Neuronal stem cell (in vitro differentiated cells): ENCODE data around the gene CFAP61.

Source experiments
- DNase-seq: peaks from one replicate; pipeline ENCODE4 v3.0.0-alpha.2; 2013; ENCODE audit warnings: low spot score
- H2AFZ ChIP-seq: one replicate; pipeline ENCODE4 v1.6.1; 2013; ENCODE audit warnings: mild to moderate bottlenecking, low read length, inconsistent platforms
- H2AK5ac ChIP-seq: 2 replicates; pipeline ENCODE4 v1.6.1; 2013; ENCODE audit warnings: low read depth, mild to moderate bottlenecking, inconsistent platforms, low read length, moderate library complexity, mixed read lengths
- H2BK120ac ChIP-seq: 2 replicates; pipeline ENCODE4 v1.6.1; 2013; ENCODE audit warnings: low read depth, mild to moderate bottlenecking, inconsistent platforms, low read length, moderate library complexity, mixed read lengths
- H2BK12ac ChIP-seq: one replicate; pipeline ENCODE4 v1.6.1; 2013; ENCODE audit warnings: low read length, inconsistent platforms
- H2BK15ac ChIP-seq: 2 replicates; pipeline ENCODE4 v1.6.1; 2013; ENCODE audit warnings: mild to moderate bottlenecking, low read length, inconsistent platforms, mixed read lengths
- H2BK5ac ChIP-seq: one replicate; pipeline ENCODE4 v1.6.1; 2013; ENCODE audit warnings: inconsistent platforms, mild to moderate bottlenecking, low read length, moderate library complexity
- H3K14ac ChIP-seq: one replicate; pipeline ENCODE4 v1.6.1; 2013; ENCODE audit warnings: low read length, inconsistent platforms
- H3K18ac ChIP-seq: 2 replicates; pipeline ENCODE4 v1.6.1; 2013; ENCODE audit warnings: low read length, inconsistent platforms
- H3K23ac ChIP-seq: 2 replicates; pipeline ENCODE4 v1.6.1; 2013; ENCODE audit warnings: low read depth, mild to moderate bottlenecking, mixed read lengths, low read length, inconsistent platforms; ENCODE audit not compliant: poor library complexity
- H3K27ac ChIP-seq: replicated peaks from 3 replicates; pipeline ENCODE4 v1.5.1; 2013; ENCODE audit warnings: low read length, inconsistent platforms
- H3K27me3 ChIP-seq, 3 experiments: 2 replicates each; pipeline ENCODE4 v1.6.1; 2013; ENCODE audit warnings: low read length in 3 of 3, mild to moderate bottlenecking in 2 of 3, inconsistent platforms in 1 of 3, low read depth in 1 of 3, mixed read lengths in 1 of 3, moderate library complexity in 1 of 3; ENCODE audit not compliant: control insufficient read depth in 3 of 3, insufficient read depth in 3 of 3
- H3K36me3 ChIP-seq, 2 donors: replicated peaks in 1 of 2; 2 replicates each; pipeline ENCODE4 v1.6.1; 2013; ENCODE audit warnings: low read length in 2 of 2; ENCODE audit not compliant: control insufficient read depth in 2 of 2, insufficient read depth in 2 of 2
- H3K4ac ChIP-seq: 2 replicates; pipeline ENCODE4 v1.6.1; 2013; ENCODE audit warnings: inconsistent platforms, mild to moderate bottlenecking, low read length, moderate library complexity
- H3K4me1 ChIP-seq, 2 donors: 1 replicate in 1 of 2; 2 replicates in 1 of 2; pipeline ENCODE4 v1.6.1; 2013; ENCODE audit warnings: low read length in 2 of 2, low read depth in 1 of 2; ENCODE audit not compliant: control insufficient read depth in 2 of 2, insufficient read depth in 1 of 2
- H3K4me2 ChIP-seq: one replicate; pipeline ENCODE4 v1.6.1; 2013; ENCODE audit warnings: mild to moderate bottlenecking, low read length, inconsistent platforms; ENCODE audit not compliant: insufficient read depth, poor library complexity, severe bottlenecking
- H3K4me3 ChIP-seq, 2 donors: 2 replicates each; pipeline ENCODE4 v1.5.1; 2013; ENCODE audit warnings: low read length in 2 of 2, mild to moderate bottlenecking in 2 of 2, inconsistent platforms in 1 of 2, moderate library complexity in 1 of 2
- H3K79me1 ChIP-seq: one replicate; pipeline ENCODE4 v1.6.1; 2013; ENCODE audit warnings: low read depth, mild to moderate bottlenecking, inconsistent platforms, low read length, moderate library complexity
- H3K9ac ChIP-seq: one replicate; pipeline ENCODE4 v1.6.1; 2013; ENCODE audit warnings: mild to moderate bottlenecking, low read depth, low read length, inconsistent platforms; ENCODE audit not compliant: poor library complexity
- H3K9me3 ChIP-seq, 2 donors: replicated peaks in 1 of 2; 2 replicates each; pipeline versions ENCODE3 to v1.6.1; 2013; ENCODE audit warnings: low read length in 2 of 2, mild to moderate bottlenecking in 2 of 2, inconsistent platforms in 1 of 2, low read depth in 1 of 2, mixed read lengths in 1 of 2, moderate library complexity in 1 of 2; ENCODE audit not compliant: control insufficient read depth in 2 of 2, insufficient read depth in 1 of 2
- H4K8ac ChIP-seq: one replicate; pipeline ENCODE4 v1.6.1; 2013; ENCODE audit warnings: low read depth, mild to moderate bottlenecking, inconsistent platforms, low read length, moderate library complexity
- H4K91ac ChIP-seq: one replicate; pipeline ENCODE4 v1.6.1; 2013; ENCODE audit warnings: low read length, low read depth, mild to moderate bottlenecking, inconsistent platforms; ENCODE audit not compliant: poor library complexity
- WGBS, 2 donors: extraction: QIAGEN DNeasy Blood & Tissue Kit; methylation state at CpG; one replicate each; pipeline ENCODE4 v1.1.7; 2013; ENCODE audit warnings: missing lambda C conversion rate in 2 of 2, mixed read lengths in 1 of 2; ENCODE audit not compliant: insufficient read length in 2 of 2, insufficient replicate concordance in 1 of 2; ENCODE audit errors: extremely low coverage in 2 of 2; 5-methylcytosine and 5-hydroxymethylcytosine counted together

Gene CFAP61

DNA sequence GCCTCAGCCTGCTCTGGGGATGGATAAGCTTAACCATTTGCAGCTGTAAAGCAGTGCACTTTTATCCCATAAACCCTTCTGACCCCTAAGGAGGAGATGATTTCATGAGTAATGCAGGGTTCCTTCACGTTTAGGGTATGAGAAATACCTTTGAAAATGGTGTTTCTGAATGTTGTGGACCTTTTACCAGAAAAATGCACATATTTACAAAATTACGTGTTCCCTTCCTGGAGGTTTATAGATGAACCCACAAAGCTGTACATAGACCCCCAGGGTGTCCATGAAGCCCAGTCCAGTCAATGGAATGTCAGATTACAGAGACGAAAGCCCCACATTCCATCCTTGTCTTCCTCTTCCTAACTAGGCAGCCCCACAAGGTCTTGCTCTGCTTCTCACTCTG lies 237.0 kb downstream of the CFAP61 start:
- no peak overlapping the region for H4K91ac ChIP-seq
- no peak overlapping the region for H4K8ac ChIP-seq

DNA sequence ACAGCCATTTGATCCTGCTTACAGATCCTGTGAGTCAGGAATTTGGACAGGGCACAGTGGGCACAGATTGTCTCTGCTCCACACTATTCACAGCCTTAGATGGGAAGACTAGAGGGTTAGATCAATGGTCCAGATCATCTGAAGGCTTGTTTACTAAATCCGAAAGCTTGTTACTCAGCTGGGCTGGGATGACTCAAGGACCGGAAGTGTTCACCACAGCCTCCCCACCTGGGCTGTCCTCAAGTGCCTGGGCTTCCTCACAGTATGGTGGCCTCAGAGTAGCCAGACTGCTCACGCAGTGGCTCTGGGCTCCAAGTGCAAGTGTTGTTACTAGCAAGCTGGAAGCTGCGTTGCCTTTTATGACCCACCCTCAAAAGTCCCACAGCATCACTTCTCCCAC lies 240.1 kb downstream of the CFAP61 start:
- DNase-seq: no peak
- Histone ChIP-seq H3K9me3 (no peaks in the 10 kb centered on the region), H3K4ac (no peak overlapping the region), H3K23ac (no peak overlapping the region), H3K9ac (no peak overlapping the region), H2BK12ac (no peak overlapping the region), H3K27me3 (no peaks in the 10 kb centered on the region), H2BK15ac (no peak overlapping the region), H2AK5ac (no peak overlapping the region), H4K91ac (no peak overlapping the region), H3K4me2 (no peak overlapping the region), H3K79me1 (no peaks in the 10 kb centered on the region), H2AFZ (no peak overlapping the region), H3K4me3 (no peak overlapping the region), H3K36me3 (no peaks in the 10 kb centered on the region), H2BK5ac (no peak overlapping the region), H2BK120ac (no peak overlapping the region), H3K14ac (no peak overlapping the region), H3K4me1 (no peaks in the 10 kb centered on the region), H3K18ac (no peak overlapping the region), H3K27ac (no peak overlapping the region), H4K8ac (no peak overlapping the region)
- no CpG with 5 or more reads among the region's 4 CpGs for WGBS, 2 donors

More for the DNA sequence above, 237.0 kb downstream of the CFAP61 start:
- Histone ChIP-seq H3K9ac (no peak overlapping the region), H3K27me3 (no peaks in the 10 kb centered on the region), H2AK5ac (no peak overlapping the region), H3K27ac (no peak overlapping the region), H2BK5ac (no peak overlapping the region), H3K18ac (no peak overlapping the region), H3K4me1 (no peaks in the 10 kb centered on the region), H2BK15ac (no peak overlapping the region), H3K4me3 (no peak overlapping the region), H2BK120ac (no peak overlapping the region), H3K79me1 (no peaks in the 10 kb centered on the region), H3K23ac (no peak overlapping the region), H3K9me3 (no peaks in the 10 kb centered on the region), H3K4me2 (no peak overlapping the region), H3K36me3 (no peaks in the 10 kb centered on the region), H2AFZ (no peak overlapping the region), H3K4ac (no peak overlapping the region), H3K14ac (no peak overlapping the region), H2BK12ac (no peak overlapping the region)
- no CpG with 5 or more reads among the region's 3 CpGs for WGBS, 2 donors
- DNase-seq: no peak

DNA sequence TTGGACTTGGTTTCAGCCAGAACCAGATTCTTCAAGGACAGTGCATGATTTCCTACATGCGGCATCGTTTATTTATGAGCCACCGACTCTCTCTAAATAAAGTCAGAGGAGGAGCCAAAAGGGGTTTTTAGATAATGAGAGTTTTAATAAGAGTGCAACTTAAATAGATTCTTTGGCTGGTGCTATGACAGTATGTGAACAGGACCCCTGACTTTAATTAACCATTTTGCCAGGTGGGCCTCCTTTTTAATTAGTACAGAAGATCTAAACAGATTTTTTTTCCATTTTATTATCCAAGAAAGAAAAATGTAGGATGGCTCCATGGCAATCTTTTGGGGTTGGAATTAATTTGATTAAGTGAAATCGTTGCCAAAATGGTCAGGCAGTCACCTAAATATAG lies 240.8 kb downstream of the CFAP61 start:
- H3K4me2 ChIP-seq: no peak overlapping the region
- H3K9ac ChIP-seq: no peak overlapping the region
- no peak overlapping the region for H2BK15ac ChIP-seq
- no peaks in the 10 kb centered on the region for H3K4me1 ChIP-seq
- no peak for DNase-seq
- no peak overlapping the region for H4K91ac ChIP-seq
- no peak overlapping the region for H3K18ac ChIP-seq
- no peak overlapping the region for H4K8ac ChIP-seq
- no peak overlapping the region for H3K4me3 ChIP-seq
- no peak overlapping the region for H3K23ac ChIP-seq
- H3K14ac ChIP-seq: no peak overlapping the region
- WGBS, 2 donors: no CpG with 5 or more reads among the region's 4 CpGs
- H2AK5ac ChIP-seq: no peak overlapping the region
- no peaks in the 10 kb centered on the region for H3K36me3 ChIP-seq
- peaks cover 0 to under 1% (median 0%) of the 10 kb centered on the region in 3 experiments for H3K27me3 ChIP-seq
- H3K79me1 ChIP-seq: no peaks in the 10 kb centered on the region
- H2BK12ac ChIP-seq: no peak overlapping the region
- no peaks in the 10 kb centered on the region for H3K9me3 ChIP-seq
- no peak overlapping the region for H2BK120ac ChIP-seq
- H2AFZ ChIP-seq: no peak overlapping the region
- H2BK5ac ChIP-seq: no peak overlapping the region
- H3K4ac ChIP-seq: no peak overlapping the region
- H3K27ac ChIP-seq: no peak overlapping the region

GRCh38 chr20:20293691-20294385 lies 241.5 kb downstream of the CFAP61 start:
- H3K27me3 ChIP-seq: peaks cover 0 to 3% (median 0%) of the 10 kb centered on the region in 3 experiments
- no peaks in the 10 kb centered on the region for H3K79me1 ChIP-seq
- H3K36me3 ChIP-seq: no peaks in the 10 kb centered on the region
- H3K27ac ChIP-seq: no peak overlapping the region
- no peak overlapping the region for H3K4me2 ChIP-seq
- no CpG with 5 or more reads among the region's 7 CpGs for WGBS, 2 donors
- no peak overlapping the region for H3K4ac ChIP-seq
- no peak overlapping the region for H3K4me3 ChIP-seq
- DNase-seq: no peak
- no peak overlapping the region for H3K23ac ChIP-seq
- no peak overlapping the region for H2BK15ac ChIP-seq
- no peak overlapping the region for H2BK5ac ChIP-seq
- no peaks in the 10 kb centered on the region for H3K9me3 ChIP-seq
- H3K4me1 ChIP-seq: no peaks in the 10 kb centered on the region
- no peak overlapping the region for H2BK12ac ChIP-seq
- no peak overlapping the region for H3K14ac ChIP-seq
- no peak overlapping the region for H4K91ac ChIP-seq
- H3K18ac ChIP-seq: no peak overlapping the region
- no peak overlapping the region for H3K9ac ChIP-seq
- no peak overlapping the region for H2BK120ac ChIP-seq
- H4K8ac ChIP-seq: no peak overlapping the region
- no peak overlapping the region for H2AK5ac ChIP-seq
- no peak overlapping the region for H2AFZ ChIP-seq
